HepG2 (cell line): Measurements from ENCODE around the gene C19orf85. TPM values are rescaled to one million over a fixed set of nuclear protein-coding genes. Genes with fewer than 3 reads are reported as not detected.

Experiments
- ATM ChIP-seq: fragments of 450-650 bp; IDR thresholded peaks from 2 replicates; pipeline ENCODE4 v1.7.1; 2017; ENCODE audit warnings: mild to moderate bottlenecking, borderline replicate concordance
- MED8 ChIP-seq: sonication (generic); formaldehyde crosslinking; IDR thresholded peaks from 2 replicates; pipeline ENCODE4 v1.8.1; 2023; ENCODE audit warnings: mild to moderate bottlenecking, missing genetic modification reagents; ENCODE audit not compliant: insufficient replicate concordance
- MXD4 ChIP-seq: IDR thresholded peaks from 2 replicates; pipeline ENCODE4 v1.6.1; 2016; ENCODE audit warnings: mild to moderate bottlenecking, missing biosample characterization, missing genetic modification reagents
- PHF20 ChIP-seq: sonication (generic); formaldehyde crosslinking; IDR thresholded peaks from 2 replicates; pipeline ENCODE4 v1.5.0; 2020; ENCODE audit warnings: mild to moderate bottlenecking, missing genetic modification reagents
- SRSF1 ChIP-seq: fragments of 200-400 bp; formaldehyde crosslinking; optimal IDR thresholded peaks from 2 replicates; pipeline ENCODE3; 2017; ENCODE audit warnings: mild to moderate bottlenecking, low read depth, low read length, moderate library complexity
- TCF7L2 ChIP-seq: IDR thresholded peaks from 2 replicates; pipeline ENCODE4 v1.6.1; 2011; ENCODE audit warnings: mild to moderate bottlenecking, low read depth, low read length, moderate library complexity
- ZFY ChIP-seq: sonication (generic); formaldehyde crosslinking; IDR thresholded peaks from 2 replicates; pipeline ENCODE4 v1.4.0; 2020; ENCODE audit warnings: missing genetic modification reagents
- ZNF333 ChIP-seq: sonication (generic); formaldehyde crosslinking; IDR thresholded peaks from 2 replicates; pipeline ENCODE4 v1.4.0; 2020; ENCODE audit warnings: mild to moderate bottlenecking, missing genetic modification reagents, borderline replicate concordance
- polyA plus RNA-seq, 8 experiments: library from polyadenylated mRNA; depleted of rRNA in 3 of 8; stranded (reverse) in 7 of 8; unstranded in 1 of 8; fragments of >200 nt; fragmentation: Illumina TruSeq in 4 of 8; extraction: Trizol in 4 of 8; gene quantifications; 2 replicates each; pipeline versions ENCODE4 v1.2.1 to v1.2.3, GENCODE V29; 2011 to 2016; ENCODE audit warnings: low read depth in 4 of 8, missing spikeins in 1 of 8, mixed read lengths in 1 of 8; ENCODE audit not compliant: insufficient read depth in 1 of 8
- total RNA-seq, 5 experiments: library from RNA; depleted of rRNA; stranded (reverse); fragments of >200 nt; fragmentation: Illumina TruSeq; extraction: Trizol; gene quantifications; 2 replicates each; pipeline ENCODE4 v1.2.3, GENCODE V29; 2016; ENCODE audit warnings: low read depth in 1 of 5
- TF ChIP-seq, protein P1 (sequence below): sonication (generic); formaldehyde crosslinking; IDR thresholded peaks from 2 replicates; pipeline ENCODE4 v1.5.0; 2020; ENCODE audit warnings: mild to moderate bottlenecking, missing genetic modification reagents, borderline replicate concordance
- TF ChIP-seq, protein P2 (sequence below): sonication (generic); formaldehyde crosslinking; IDR thresholded peaks from 2 replicates; pipeline ENCODE4 v1.5.0; 2020; ENCODE audit warnings: missing genetic modification reagents, mild to moderate bottlenecking, borderline replicate concordance

Gene C19orf85
- total and polyA plus RNA-seq, 2 of the 13 experiments (the other 11 are each of a cell fraction or from before 2014, with no cell fraction given) = not detected

DNA sequence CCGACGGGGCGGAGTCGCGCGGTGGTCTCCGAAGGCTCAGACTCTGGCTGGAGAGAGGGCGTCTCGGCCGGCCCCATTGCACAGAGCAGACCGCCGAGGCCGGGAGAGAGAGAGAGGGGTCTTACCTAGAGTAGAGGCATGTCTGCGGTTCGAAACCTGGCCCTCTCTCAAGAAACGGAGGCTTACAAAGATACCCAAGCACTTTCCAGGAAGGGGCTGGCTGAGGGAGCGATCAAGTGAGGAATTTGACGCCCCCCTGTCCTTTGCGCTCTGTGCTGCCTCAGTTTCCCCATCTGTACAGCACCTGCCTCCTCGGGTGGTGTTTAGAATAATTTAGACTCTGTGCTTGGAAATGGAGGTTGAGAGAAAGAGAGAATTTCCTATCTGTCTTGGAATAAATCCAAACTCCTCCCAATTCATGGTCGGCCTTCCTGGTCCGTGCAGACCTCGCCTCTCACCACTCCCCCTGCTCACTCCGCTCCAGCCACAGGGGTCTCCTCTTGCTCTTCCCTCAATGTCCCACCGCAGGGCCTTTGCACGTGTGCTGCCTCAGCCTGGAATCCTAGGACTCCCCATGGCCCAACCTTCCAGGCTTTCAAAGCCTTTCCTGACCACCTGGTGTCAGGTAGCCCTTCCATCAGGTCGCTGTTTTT lies 2.5 kb downstream of the C19orf85 start (continued):
- TF ChIP-seq, protein P1, sequence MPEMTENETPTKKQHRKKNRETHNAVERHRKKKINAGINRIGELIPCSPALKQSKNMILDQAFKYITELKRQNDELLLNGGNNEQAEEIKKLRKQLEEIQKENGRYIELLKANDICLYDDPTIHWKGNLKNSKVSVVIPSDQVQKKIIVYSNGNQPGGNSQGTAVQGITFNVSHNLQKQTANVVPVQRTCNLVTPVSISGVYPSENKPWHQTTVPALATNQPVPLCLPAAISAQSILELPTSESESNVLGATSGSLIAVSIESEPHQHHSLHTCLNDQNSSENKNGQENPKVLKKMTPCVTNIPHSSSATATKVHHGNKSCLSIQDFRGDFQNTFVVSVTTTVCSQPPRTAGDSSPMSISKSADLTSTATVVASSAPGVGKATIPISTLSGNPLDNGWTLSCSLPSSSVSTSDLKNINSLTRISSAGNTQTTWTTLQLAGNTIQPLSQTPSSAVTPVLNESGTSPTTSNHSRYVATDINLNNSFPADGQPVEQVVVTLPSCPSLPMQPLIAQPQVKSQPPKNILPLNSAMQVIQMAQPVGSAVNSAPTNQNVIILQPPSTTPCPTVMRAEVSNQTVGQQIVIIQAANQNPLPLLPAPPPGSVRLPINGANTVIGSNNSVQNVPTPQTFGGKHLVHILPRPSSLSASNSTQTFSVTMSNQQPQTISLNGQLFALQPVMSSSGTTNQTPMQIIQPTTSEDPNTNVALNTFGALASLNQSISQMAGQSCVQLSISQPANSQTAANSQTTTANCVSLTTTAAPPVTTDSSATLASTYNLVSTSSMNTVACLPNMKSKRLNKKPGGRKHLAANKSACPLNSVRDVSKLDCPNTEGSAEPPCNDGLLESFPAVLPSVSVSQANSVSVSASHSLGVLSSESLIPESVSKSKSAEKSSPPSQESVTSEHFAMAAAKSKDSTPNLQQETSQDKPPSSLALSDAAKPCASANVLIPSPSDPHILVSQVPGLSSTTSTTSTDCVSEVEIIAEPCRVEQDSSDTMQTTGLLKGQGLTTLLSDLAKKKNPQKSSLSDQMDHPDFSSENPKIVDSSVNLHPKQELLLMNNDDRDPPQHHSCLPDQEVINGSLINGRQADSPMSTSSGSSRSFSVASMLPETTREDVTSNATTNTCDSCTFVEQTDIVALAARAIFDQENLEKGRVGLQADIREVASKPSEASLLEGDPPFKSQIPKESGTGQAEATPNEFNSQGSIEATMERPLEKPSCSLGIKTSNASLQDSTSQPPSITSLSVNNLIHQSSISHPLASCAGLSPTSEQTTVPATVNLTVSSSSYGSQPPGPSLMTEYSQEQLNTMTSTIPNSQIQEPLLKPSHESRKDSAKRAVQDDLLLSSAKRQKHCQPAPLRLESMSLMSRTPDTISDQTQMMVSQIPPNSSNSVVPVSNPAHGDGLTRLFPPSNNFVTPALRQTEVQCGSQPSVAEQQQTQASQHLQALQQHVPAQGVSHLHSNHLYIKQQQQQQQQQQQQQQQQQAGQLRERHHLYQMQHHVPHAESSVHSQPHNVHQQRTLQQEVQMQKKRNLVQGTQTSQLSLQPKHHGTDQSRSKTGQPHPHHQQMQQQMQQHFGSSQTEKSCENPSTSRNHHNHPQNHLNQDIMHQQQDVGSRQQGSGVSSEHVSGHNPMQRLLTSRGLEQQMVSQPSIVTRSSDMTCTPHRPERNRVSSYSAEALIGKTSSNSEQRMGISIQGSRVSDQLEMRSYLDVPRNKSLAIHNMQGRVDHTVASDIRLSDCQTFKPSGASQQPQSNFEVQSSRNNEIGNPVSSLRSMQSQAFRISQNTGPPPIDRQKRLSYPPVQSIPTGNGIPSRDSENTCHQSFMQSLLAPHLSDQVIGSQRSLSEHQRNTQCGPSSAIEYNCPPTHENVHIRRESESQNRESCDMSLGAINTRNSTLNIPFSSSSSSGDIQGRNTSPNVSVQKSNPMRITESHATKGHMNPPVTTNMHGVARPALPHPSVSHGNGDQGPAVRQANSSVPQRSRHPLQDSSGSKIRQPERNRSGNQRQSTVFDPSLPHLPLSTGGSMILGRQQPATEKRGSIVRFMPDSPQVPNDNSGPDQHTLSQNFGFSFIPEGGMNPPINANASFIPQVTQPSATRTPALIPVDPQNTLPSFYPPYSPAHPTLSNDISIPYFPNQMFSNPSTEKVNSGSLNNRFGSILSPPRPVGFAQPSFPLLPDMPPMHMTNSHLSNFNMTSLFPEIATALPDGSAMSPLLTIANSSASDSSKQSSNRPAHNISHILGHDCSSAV = 0 out of 2 replicates have a peak, but pooled peaks have one; percentile 5
- TF ChIP-seq PHF20 (CRISPR knock-in tag) (0 out of 2 replicates have a peak, but pooled peaks have one; percentile 38), SRSF1 (peak; percentile 11), MXD4 (peak; percentile 2; the same call in 1 of the 2 replicates), TCF7L2 (no peak), MED8 (CRISPR knock-in tag) (peak; percentile 30), ATM (no peak), ZFY (CRISPR knock-in tag) (0 out of 2 replicates have a peak, but pooled peaks have one; percentile 8), ZNF333 (CRISPR knock-in tag) (0 out of 2 replicates have a peak, but pooled peaks have one; percentile 22)
- TF ChIP-seq, protein P2, sequence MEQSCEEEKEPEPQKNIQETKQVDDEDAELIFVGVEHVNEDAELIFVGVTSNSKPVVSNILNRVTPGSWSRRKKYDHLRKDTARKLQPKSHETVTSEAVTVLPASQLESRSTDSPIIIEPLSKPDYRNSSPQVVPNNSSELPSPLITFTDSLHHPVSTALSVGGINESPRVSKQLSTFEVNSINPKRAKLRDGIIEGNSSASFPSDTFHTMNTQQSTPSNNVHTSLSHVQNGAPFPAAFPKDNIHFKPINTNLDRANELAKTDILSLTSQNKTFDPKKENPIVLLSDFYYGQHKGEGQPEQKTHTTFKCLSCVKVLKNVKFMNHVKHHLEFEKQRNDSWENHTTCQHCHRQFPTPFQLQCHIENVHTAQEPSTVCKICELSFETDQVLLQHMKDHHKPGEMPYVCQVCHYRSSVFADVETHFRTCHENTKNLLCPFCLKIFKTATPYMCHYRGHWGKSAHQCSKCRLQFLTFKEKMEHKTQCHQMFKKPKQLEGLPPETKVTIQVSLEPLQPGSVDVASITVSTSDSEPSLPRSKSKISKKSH (CRISPR knock-in tag) = 0 out of 2 replicates have a peak, but pooled peaks have one; percentile 31
